Spleen (tissue), 11 donors: ENCODE results near the gene TMEM131L. TPM values are rescaled to one million over a fixed set of nuclear protein-coding genes. Genes with fewer than 3 reads are reported as not detected.

ENCODE experiments used
- DNase-seq: peaks from one replicate; pipeline ENCODE4 v3.0.0-alpha.2; 2020
- H3K27ac ChIP-seq, 8 donors: fragments of 200-600 bp; sonication (generic) in 7 of 8; 1 replicate in 4 of 8; 2 replicates in 4 of 8; pipeline versions ENCODE4 v1.5.0 to v1.8.0; 2016 to 2021; ENCODE audit warnings: inconsistent platforms in 4 of 8, mild to moderate bottlenecking in 4 of 8, moderate library complexity in 1 of 8
- H3K27me3 ChIP-seq, 7 donors: fragments of 200-600 bp; sonication (generic) in 6 of 7; replicated peaks in 1 of 7; 1 replicate in 4 of 7; 2 replicates in 3 of 7; pipeline versions ENCODE4 v1.5.0 to v1.8.0; 2016 to 2021; ENCODE audit warnings: inconsistent platforms in 3 of 7, mild to moderate bottlenecking in 1 of 7
- H3K36me3 ChIP-seq, 6 donors: fragments of 200-600 bp; sonication (generic) in 5 of 6; 1 replicate in 4 of 6; 2 replicates in 2 of 6; pipeline versions ENCODE4 v1.5.0 to v1.8.0; 2016 to 2021; ENCODE audit warnings: inconsistent platforms in 2 of 6
- H3K4me1 ChIP-seq, 6 donors: fragments of 200-600 bp; sonication (generic) in 5 of 6; 1 replicate in 3 of 6; 2 replicates in 3 of 6; pipeline versions ENCODE4 v1.5.0 to v1.8.0; 2016 to 2021; ENCODE audit warnings: inconsistent platforms in 3 of 6
- H3K4me3 ChIP-seq, 8 donors: fragments of 200-600 bp; sonication (generic) in 7 of 8; 1 replicate in 4 of 8; 2 replicates in 4 of 8; pipeline versions ENCODE4 v1.5.0 to v1.8.0; 2016 to 2021; ENCODE audit warnings: inconsistent platforms in 4 of 8, mild to moderate bottlenecking in 4 of 8, moderate library complexity in 2 of 8
- H3K9me3 ChIP-seq, 8 donors: fragments of 200-600 bp; sonication (generic) in 7 of 8; 1 replicate in 4 of 8; 2 replicates in 4 of 8; pipeline versions ENCODE4 v1.5.0 to v1.8.0; 2016 to 2021; ENCODE audit warnings: inconsistent platforms in 4 of 8
- CTCF ChIP-seq, 11 experiments: fragments of 200-600 bp in 7 of 11; fragments of 450-650 bp in 4 of 11; sonication (generic) in 4 of 11; IDR thresholded peaks in 8 of 11; conservative IDR thresholded peaks in 3 of 11; 1 replicate in 7 of 11; 2 replicates in 4 of 11; pipeline versions ENCODE4 v1.4.0 to v1.8.0; 2016 to 2021; ENCODE audit warnings: antibody characterized with exemption in 11 of 11, inconsistent platforms in 4 of 11, mild to moderate bottlenecking in 1 of 11
- POLR2A ChIP-seq, 3 donors: fragments of 450-650 bp; IDR thresholded peaks; one replicate each; pipeline ENCODE4 v1.5.1; 2017; ENCODE audit warnings: antibody characterized with exemption in 3 of 3, mild to moderate bottlenecking in 1 of 3
- POLR2AphosphoS5 ChIP-seq, 3 donors: sonication (generic); formaldehyde crosslinking; IDR thresholded peaks; one replicate each; pipeline ENCODE4 v1.5.1; 2017; ENCODE audit warnings: antibody characterized with exemption in 3 of 3
- WGBS, 5 donors: extraction: QIAGEN DNeasy Blood & Tissue Kit in 3 of 5; methylation state at CpG; one replicate each; pipeline versions ENCODE4 v1.1.5 to v1.1.7; 2013 to 2018; 5-methylcytosine and 5-hydroxymethylcytosine counted together
- intact Hi-C: fragments of 100-400 bp; cut with DNase I; formaldehyde crosslinking; loops from one replicate; pipeline ENCODE4 v1.15.0; 2023; ENCODE audit warnings: low total_unique reads
- polyA plus RNA-seq, 3 donors: library from polyadenylated mRNA; stranded (reverse); fragments of 200-250 nt; gene quantifications; one replicate each; pipeline ENCODE4 v1.2.1, GENCODE V29; 2013
- total RNA-seq, 7 donors: library from RNA; depleted of rRNA in 3 of 7; stranded (reverse); fragments of >200 nt in 3 of 7; fragmentation: NEBNext Ultra II Directional in 4 of 7; extraction: Animal tissue kit (Norgen Biotek cat#: 25700) in 4 of 7; gene quantifications; one replicate each; pipeline versions ENCODE4 v1.1.0 to v1.2.1, GENCODE V29; 2016 to 2021
- donor health status: healthy with polysubstance abuse.
- donor health status: DM: no; HTN: no; CAD: no; lungs with moderate emphysema.
- donor health status: DM: no; HTN: no; CAD: no.
- donor health status: Bipolar disorder and iron deficiency.
- donor health status: healthy.
- donor health status: DM: no; HTN: no; CAD: no.
- donor health status: DM: yes; HTN: yes; CAD: no.

Gene TMEM131L
- total and polyA plus RNA-seq, 10 donors: 20.9 to 105 (median 80.1) TPM

GRCh38 chr4:153520801-153521329, 54.7 kb downstream of the TMEM131L start:
- peaks cover 0 to 24% (median 4%) of the 10 kb centered on the region in 6 donors for H3K36me3 ChIP-seq
- peak overlapping the region in 1 of 8 donors; percentile 55 for H3K4me3 ChIP-seq
- no peaks in the 10 kb centered on the region for H3K9me3 ChIP-seq
- H3K4me1 ChIP-seq: peaks cover 69 to 100% (median 91%) of the 10 kb centered on the region in 6 donors
- TF ChIP-seq POLR2A (IDR thresholded peaks at IDR 0.05) (no peak), POLR2AphosphoS5 (IDR thresholded peaks at IDR 0.05) (peak in 1 of 3 donors; percentile 36), CTCF (IDR thresholded peaks at IDR 0.05 in 8 of 11, conservative IDR thresholded peaks at IDR 0.05 in 3 of 11) (no peak)
- no peaks in the 10 kb centered on the region for H3K27me3 ChIP-seq
- peak overlapping the region in 7 of 8 donors; percentile 6 to 86 (median 69) for H3K27ac ChIP-seq
- intact Hi-C loops: no loop called here
- 49 to 63% (median 52%) methylated on average over 8 of the region's 8 CpGs for WGBS, 5 donors
- no peak for DNase-seq

GRCh38 chr4:153521478-153521877, 55.3 kb downstream of the TMEM131L start:
- Histone ChIP-seq H3K27me3 (no peaks in the 10 kb centered on the region), H3K4me1 (peaks cover 72 to 100% (median 96%) of the 10 kb centered on the region in 6 donors), H3K36me3 (peaks cover 0 to 18% (median 1%) of the 10 kb centered on the region in 6 donors), H3K27ac (peak overlapping the region in 7 of 8 donors; percentile 48 to 86 (median 74)), H3K4me3 (peak overlapping the region in 1 of 8 donors; percentile 55), H3K9me3 (no peaks in the 10 kb centered on the region)
- intact Hi-C loops: no loop called here
- peak in 1 of 11 experiments; percentile 5 for TF ChIP-seq CTCF (IDR thresholded peaks at IDR 0.05 in 8 of 11, conservative IDR thresholded peaks at IDR 0.05 in 3 of 11)
- no peak for TF ChIP-seq POLR2AphosphoS5 (IDR thresholded peaks at IDR 0.05)
- no peak for TF ChIP-seq POLR2A (IDR thresholded peaks at IDR 0.05)
- 46 to 81% (median 66%) methylated on average over 10 of the region's 10 CpGs for WGBS, 5 donors
- no peak for DNase-seq

GRCh38 chr4:153521999-153522801, 56.0 kb downstream of the TMEM131L start:
- TF ChIP-seq POLR2A (IDR thresholded peaks at IDR 0.05): no peak
- peak; percentile 37 to 52 (median 38) for TF ChIP-seq POLR2AphosphoS5 (IDR thresholded peaks at IDR 0.05)

GRCh38 chr4:153522802-153523094, 56.6 kb downstream of the TMEM131L start:
- Histone ChIP-seq H3K36me3 (peaks cover 0 to 5% (median 0%) of the 10 kb centered on the region in 6 donors), H3K27ac (peak overlapping the region; percentile 42 to 86 (median 72)), H3K9me3 (no peaks in the 10 kb centered on the region), H3K27me3 (no peaks in the 10 kb centered on the region), H3K4me3 (peak overlapping the region in 2 of 8 donors; percentile 12 to 55), H3K4me1 (peaks cover 80 to 100% (median 99%) of the 10 kb centered on the region in 6 donors)
- DNase-seq: no peak
- TF ChIP-seq POLR2A (IDR thresholded peaks at IDR 0.05): no peak
- TF ChIP-seq POLR2AphosphoS5 (IDR thresholded peaks at IDR 0.05): no peak
- no peak for TF ChIP-seq CTCF (IDR thresholded peaks at IDR 0.05 in 8 of 11, conservative IDR thresholded peaks at IDR 0.05 in 3 of 11)
- intact Hi-C loops: no loop called here
- WGBS, 5 donors: 56 to 81% (median 66%) methylated on average over 1 of the region's 1 CpG

More at GRCh38 chr4:153521999-153522801, 56.0 kb downstream of the TMEM131L start:
- peak overlapping the region; percentile 42 to 86 (median 72) for H3K27ac ChIP-seq
- WGBS, 5 donors: 33 to 49% (median 44%) methylated on average over 17 of the region's 17 CpGs
- H3K27me3 ChIP-seq: no peaks in the 10 kb centered on the region
- intact Hi-C loops: no loop called here
- peaks cover 76 to 100% (median 99%) of the 10 kb centered on the region in 6 donors for H3K4me1 ChIP-seq
- peak overlapping the region in 4 of 8 donors; percentile 6 to 55 (median 12) for H3K4me3 ChIP-seq
- no peaks in the 10 kb centered on the region for H3K9me3 ChIP-seq
- no peak for DNase-seq
- H3K36me3 ChIP-seq: peaks cover 0 to 11% (median 0%) of the 10 kb centered on the region in 6 donors
